ENCODE data around the gene DUSP2.

The DUSP2 gene

GRCh38 chr2:96151595-96152303 lies 6.5 kb upstream of the DUSP2 start:
- TF ChIP-seq POLR2AphosphoS5 (IDR thresholded peaks at IDR 0.05; ENCODE audit: low read depth, low read length) (no peak), SIN3A (IDR thresholded peaks at IDR 0.05; ENCODE audit: borderline replicate concordance, insufficient read depth, low read length) (no peak), TAF1 (IDR thresholded peaks at IDR 0.05; ENCODE audit: borderline replicate concordance, insufficient read depth, low read length) (no peak), FOXP2 (optimal IDR thresholded peaks at IDR 0.05; ENCODE audit: borderline replicate concordance, extremely low read depth, extremely low read length, insufficient read depth) (no peak), REST (IDR thresholded peaks at IDR 0.05; ENCODE audit: insufficient read depth in 1 of 2, low read depth in 2 of 2, low read length in 2 of 2) (no peak)

- TF ChIP-seq POLR2AphosphoS5 (IDR thresholded peaks at IDR 0.05; ENCODE audit: low read depth, low read length) (no peak), TAF1 (IDR thresholded peaks at IDR 0.05; ENCODE audit: borderline replicate concordance, insufficient read depth, low read length) (no peak), SIN3A (IDR thresholded peaks at IDR 0.05; ENCODE audit: borderline replicate concordance, insufficient read depth, low read length) (no peak), REST (IDR thresholded peaks at IDR 0.05; ENCODE audit: insufficient read depth in 1 of 2, low read depth in 2 of 2, low read length in 2 of 2) (no peak), FOXP2 (optimal IDR thresholded peaks at IDR 0.05; ENCODE audit: borderline replicate concordance, extremely low read depth, extremely low read length, insufficient read depth) (no peak)
These were observed 5.8 kb upstream of the DUSP2 start for GRCh38 chr2:96150791-96151594.

- TF ChIP-seq REST (IDR thresholded peaks at IDR 0.05; ENCODE audit: insufficient read depth in 1 of 2, low read depth in 2 of 2, low read length in 2 of 2) (no peak), POLR2AphosphoS5 (IDR thresholded peaks at IDR 0.05; ENCODE audit: low read depth, low read length) (no peak), TAF1 (IDR thresholded peaks at IDR 0.05; ENCODE audit: borderline replicate concordance, insufficient read depth, low read length) (no peak), FOXP2 (optimal IDR thresholded peaks at IDR 0.05; ENCODE audit: borderline replicate concordance, extremely low read depth, extremely low read length, insufficient read depth) (no peak)
These were observed 4.9 kb upstream of the DUSP2 start for GRCh38 chr2:96150007-96150640.

- TF ChIP-seq POLR2AphosphoS5 (IDR thresholded peaks at IDR 0.05; ENCODE audit: low read depth, low read length) (no peak), REST (IDR thresholded peaks at IDR 0.05; ENCODE audit: insufficient read depth in 1 of 2, low read depth in 2 of 2, low read length in 2 of 2) (no peak), SIN3A (IDR thresholded peaks at IDR 0.05; ENCODE audit: borderline replicate concordance, insufficient read depth, low read length) (no peak), TAF1 (IDR thresholded peaks at IDR 0.05; ENCODE audit: borderline replicate concordance, insufficient read depth, low read length) (no peak), FOXP2 (optimal IDR thresholded peaks at IDR 0.05; ENCODE audit: borderline replicate concordance, extremely low read depth, extremely low read length, insufficient read depth) (no peak)
These were observed 3.4 kb upstream of the DUSP2 start for GRCh38 chr2:96148410-96149217.
